ENCODE results near the gene CEP112. TPM values are rescaled to one million over a fixed set of nuclear protein-coding genes. Genes with fewer than 3 reads are reported as not detected.
"Not testable (repeated sequence)": the region's sequence is repeated elsewhere in the genome, so short reads cannot be mapped to it uniquely, and the experiment has no call there.

CEP112 gene
- total RNA-seq, 1 donor from 2014 or later, result 20.1 TPM

GRCh38 chr17:65683428-65683827 lies 508.5 kb downstream of the CEP112 start:
- no peak overlapping the region for H3K4me3 ChIP-seq
- no peaks in the 10 kb centered on the region for H3K9me3 ChIP-seq
- DNase-seq (ENCODE audit: extremely low spot score in 2 of 2), result no peak
- no peaks in the 10 kb centered on the region for H3K4me1 ChIP-seq
- TF ChIP-seq CTCF (IDR thresholded peaks at IDR 0.05), result no peak
- no peak for TF ChIP-seq POLR2AphosphoS5 (IDR thresholded peaks at IDR 0.05; ENCODE audit: insufficient read depth in 1 of 2, low read depth in 1 of 2)
- TF ChIP-seq POLR2A (IDR thresholded peaks at IDR 0.05), result no peak
- no peak overlapping the region for H3K27ac ChIP-seq
- H3K27me3 ChIP-seq, result no peaks in the 10 kb centered on the region
- intact Hi-C loops (cut with DNase I), result no loop called here
- no peaks in the 10 kb centered on the region for H3K36me3 ChIP-seq

DNA sequence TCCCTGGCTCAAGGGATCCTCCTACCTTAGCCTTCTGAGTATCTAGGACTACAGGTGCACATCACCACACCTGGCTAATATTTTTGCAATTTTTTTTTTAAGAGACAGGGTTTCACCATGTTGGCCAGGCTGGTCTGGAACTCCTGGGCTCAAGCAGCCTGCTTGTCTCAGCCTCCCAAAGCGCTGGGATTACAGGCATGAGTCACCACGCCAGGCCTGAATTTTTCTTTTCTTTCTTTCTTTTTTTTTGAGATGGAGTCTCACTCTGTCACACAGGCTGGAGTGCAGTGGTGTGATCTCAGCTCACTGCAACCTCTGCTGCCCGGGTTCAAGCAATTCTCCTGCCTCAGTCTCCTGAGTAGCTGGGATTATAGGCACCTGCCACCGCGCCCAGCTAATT lies 510.2 kb downstream of the CEP112 start:
- DNase-seq (ENCODE audit: extremely low spot score in 2 of 2); H3K4me3 ChIP-seq; H3K27ac ChIP-seq; H3K4me1 ChIP-seq; intact Hi-C loops (cut with DNase I); H3K9me3 ChIP-seq; H3K27me3 ChIP-seq; H3K36me3 ChIP-seq: not testable (repeated sequence)

GRCh38 chr17:65679165-65679845 lies 512.6 kb downstream of the CEP112 start:
- DNase-seq (ENCODE audit: extremely low spot score in 2 of 2), result no peak
- Histone ChIP-seq H3K4me1 (no peaks in the 10 kb centered on the region), H3K27ac (no peak overlapping the region), H3K4me3 (no peak overlapping the region), H3K27me3 (no peaks in the 10 kb centered on the region), H3K36me3 (no peaks in the 10 kb centered on the region), H3K9me3 (no peaks in the 10 kb centered on the region)
- intact Hi-C loops (cut with DNase I), result no loop called here
- TF ChIP-seq CTCF (IDR thresholded peaks at IDR 0.05) (no peak), POLR2AphosphoS5 (IDR thresholded peaks at IDR 0.05; ENCODE audit: insufficient read depth in 1 of 2, low read depth in 1 of 2) (no peak), POLR2A (IDR thresholded peaks at IDR 0.05) (no peak)

- H3K9me3 ChIP-seq, result no peaks in the 10 kb centered on the region
- H3K36me3 ChIP-seq, result no peaks in the 10 kb centered on the region
- DNase-seq (ENCODE audit: extremely low spot score in 2 of 2), result no peak
- H3K27ac ChIP-seq, result no peak overlapping the region
- no peak overlapping the region for H3K4me3 ChIP-seq
- intact Hi-C loops (cut with DNase I), result no loop called here
- TF ChIP-seq CTCF (IDR thresholded peaks at IDR 0.05), result no peak
- TF ChIP-seq POLR2AphosphoS5 (IDR thresholded peaks at IDR 0.05; ENCODE audit: insufficient read depth in 1 of 2, low read depth in 1 of 2), result no peak
- TF ChIP-seq POLR2A (IDR thresholded peaks at IDR 0.05), result no peak
- no peaks in the 10 kb centered on the region for H3K27me3 ChIP-seq
- H3K4me1 ChIP-seq, result no peaks in the 10 kb centered on the region
Measured at GRCh38 chr17:65678546-65678945, 513.4 kb downstream of the CEP112 start.

- no peak for DNase-seq (ENCODE audit: extremely low spot score in 2 of 2)
- Histone ChIP-seq H3K4me1 (no peaks in the 10 kb centered on the region), H3K27me3 (no peaks in the 10 kb centered on the region), H3K27ac (no peak overlapping the region), H3K9me3 (no peaks in the 10 kb centered on the region), H3K4me3 (no peak overlapping the region), H3K36me3 (no peaks in the 10 kb centered on the region)
- intact Hi-C loops (cut with DNase I), result no loop called here
- TF ChIP-seq CTCF (IDR thresholded peaks at IDR 0.05) (no peak), POLR2A (IDR thresholded peaks at IDR 0.05) (no peak), POLR2AphosphoS5 (IDR thresholded peaks at IDR 0.05; ENCODE audit: insufficient read depth in 1 of 2, low read depth in 1 of 2) (no peak)
Measured at GRCh38 chr17:65677932-65678331, 514.0 kb downstream of the CEP112 start.

All from vagina (tissue), 2 donors.